GM18526 (cell line): Measurements from ENCODE around the gene CCIN.

ENCODE experiments used
- POLR2A ChIP-seq: IDR thresholded peaks from 3 replicates; pipeline ENCODE4 v1.6.1; 2011; ENCODE audit not compliant: insufficient read length; ENCODE audit errors: extremely low read depth

The CCIN gene

DNA sequence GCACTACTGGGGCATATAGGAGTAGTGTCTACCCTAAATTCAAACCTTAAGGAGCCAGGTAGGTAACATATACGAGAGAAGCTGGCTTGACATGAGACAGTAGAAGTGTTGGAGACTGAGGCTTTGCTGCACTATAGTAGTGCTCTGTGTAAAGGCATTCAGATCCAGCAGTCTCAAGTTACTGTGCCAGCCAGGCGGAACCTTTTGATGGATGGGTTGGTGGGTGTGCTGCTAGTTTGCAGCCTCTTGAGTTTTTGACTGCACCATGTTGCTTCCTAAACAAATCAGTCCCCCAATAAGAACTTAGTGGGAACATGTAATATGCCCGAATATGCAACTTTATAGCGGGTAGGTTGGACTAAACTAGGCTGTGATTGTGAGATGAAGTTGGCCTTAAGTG, 23.0 kb downstream of the CCIN start:
- no peak for TF ChIP-seq POLR2A

DNA sequence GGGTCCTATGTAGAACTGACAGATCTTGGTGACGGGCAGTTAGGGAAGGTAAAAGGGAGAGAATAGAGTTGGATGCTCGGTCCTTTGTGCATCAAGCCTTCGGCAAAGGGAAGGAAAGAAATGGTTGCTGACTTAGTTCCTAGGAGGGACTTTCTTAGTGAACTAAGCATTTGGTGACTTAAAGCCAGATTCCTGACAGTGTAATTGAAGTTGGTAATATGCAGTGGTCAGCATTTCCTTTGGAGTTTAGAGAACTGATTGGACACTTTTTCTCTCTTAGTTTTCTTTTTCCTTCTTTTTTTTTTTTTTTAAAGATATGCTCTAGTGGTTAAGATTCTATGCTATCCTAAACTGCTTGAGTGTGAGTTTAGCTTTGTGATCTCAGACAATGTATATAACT, 23.8 kb downstream of the CCIN start:
- no peak for TF ChIP-seq POLR2A

DNA sequence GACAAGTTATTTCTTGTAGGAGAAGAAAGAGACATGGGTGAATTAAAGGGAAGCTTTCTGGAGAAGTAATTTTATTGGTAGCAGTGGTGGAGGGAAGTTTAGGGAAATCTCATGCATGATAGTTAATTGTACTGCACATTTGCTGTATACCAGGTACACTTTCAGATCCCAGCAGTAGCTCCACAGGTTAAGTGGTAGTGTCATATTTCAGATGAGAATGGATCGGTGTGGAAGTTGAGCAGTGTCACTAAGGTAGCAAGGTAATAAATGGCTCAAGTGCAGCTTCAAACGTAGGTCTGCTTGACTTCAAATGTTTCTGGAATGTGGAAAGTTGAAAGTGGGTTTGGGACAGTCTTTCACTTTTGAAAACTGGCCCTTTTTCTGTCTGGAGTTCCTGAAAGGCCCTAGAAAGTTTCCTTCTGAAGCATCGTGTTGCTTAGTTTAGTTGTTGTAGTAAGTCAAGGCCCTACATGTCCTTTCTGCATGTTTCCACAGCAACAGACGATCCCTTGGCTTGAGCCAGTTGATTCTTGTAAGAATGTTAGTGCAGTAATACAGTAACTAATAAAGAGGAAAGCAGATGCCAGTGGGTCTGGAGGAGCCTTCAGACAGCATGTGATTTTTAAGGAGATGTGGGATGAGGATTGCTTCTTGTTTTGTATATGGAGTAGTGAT, 25.3 kb downstream of the CCIN start:
- TF ChIP-seq POLR2A: no peak

DNA sequence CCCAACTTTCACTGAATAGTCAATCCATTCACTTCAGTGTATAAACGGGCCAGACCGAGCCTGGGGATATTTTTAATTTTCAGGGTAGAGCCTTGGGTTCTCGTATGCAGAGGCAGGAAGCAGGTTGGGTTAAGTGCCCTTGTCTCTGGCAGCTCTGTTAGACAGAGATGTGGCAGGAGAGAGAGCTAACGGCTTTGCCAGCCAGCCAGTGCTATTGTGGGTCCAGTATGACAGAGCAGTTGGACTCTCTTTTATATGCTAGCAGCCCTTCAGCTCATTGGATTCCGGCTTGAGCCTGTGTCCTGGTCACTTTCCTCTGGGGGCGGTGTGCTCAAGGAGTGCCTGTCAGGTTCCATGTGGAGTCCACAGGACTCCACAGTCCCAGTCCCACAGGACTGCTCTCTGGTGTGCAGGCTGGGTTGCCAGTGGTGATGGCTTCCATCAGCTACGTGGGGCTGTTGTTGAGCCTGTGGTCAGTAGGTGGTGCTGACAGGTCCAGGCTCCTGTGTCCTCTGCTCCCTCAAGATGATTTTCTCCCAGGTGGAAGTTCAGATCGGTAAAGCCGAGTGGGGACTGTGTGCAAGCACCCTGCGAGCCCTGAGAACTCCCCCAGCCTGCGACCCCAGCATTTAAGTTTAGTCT, 35.8 kb downstream of the CCIN start:
- no peak for TF ChIP-seq POLR2A

DNA sequence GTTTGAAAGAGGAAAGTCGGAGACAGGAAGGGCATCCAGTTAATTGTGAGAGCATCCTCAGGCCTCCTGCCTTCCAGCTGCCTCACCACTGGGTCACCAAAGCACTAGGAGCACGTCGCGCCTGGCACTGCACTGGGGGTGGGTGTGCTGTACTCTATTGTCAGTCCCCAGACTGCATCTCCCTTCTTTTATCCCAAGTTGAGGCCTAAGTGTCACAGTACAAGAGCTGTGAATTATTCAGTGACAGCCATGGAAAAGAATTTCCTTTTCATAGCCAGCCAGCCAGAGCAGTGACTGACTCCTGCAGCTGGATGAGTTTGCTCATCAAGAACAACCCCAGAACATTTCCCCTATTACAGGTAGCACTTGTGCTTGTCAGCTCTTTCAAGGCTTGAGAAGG, 37.8 kb downstream of the CCIN start:
- no peak for TF ChIP-seq POLR2A

DNA sequence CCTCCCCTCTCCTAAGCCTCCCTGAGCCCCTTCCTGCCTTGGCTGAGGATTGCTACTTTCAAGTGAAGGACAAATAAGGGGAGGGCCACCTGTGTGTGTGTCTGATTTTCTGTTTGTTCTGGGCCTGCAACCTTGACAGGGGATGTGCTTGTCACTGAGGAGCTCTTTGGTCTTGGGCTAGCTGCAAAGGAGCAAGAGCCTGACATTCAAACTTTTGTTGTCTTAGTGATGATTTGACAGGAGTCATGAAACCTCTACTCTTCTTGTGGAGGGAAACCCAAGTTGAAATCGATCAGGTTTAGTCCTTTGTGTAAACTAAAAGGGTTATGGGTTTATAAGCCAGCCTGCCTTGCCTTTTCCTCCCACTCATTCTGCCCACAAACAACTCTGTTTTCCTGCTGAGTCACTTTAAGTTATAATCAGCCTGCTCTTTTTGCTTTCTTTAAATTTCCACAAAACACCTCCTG, 38.4 kb downstream of the CCIN start:
- TF ChIP-seq POLR2A: no peak

DNA sequence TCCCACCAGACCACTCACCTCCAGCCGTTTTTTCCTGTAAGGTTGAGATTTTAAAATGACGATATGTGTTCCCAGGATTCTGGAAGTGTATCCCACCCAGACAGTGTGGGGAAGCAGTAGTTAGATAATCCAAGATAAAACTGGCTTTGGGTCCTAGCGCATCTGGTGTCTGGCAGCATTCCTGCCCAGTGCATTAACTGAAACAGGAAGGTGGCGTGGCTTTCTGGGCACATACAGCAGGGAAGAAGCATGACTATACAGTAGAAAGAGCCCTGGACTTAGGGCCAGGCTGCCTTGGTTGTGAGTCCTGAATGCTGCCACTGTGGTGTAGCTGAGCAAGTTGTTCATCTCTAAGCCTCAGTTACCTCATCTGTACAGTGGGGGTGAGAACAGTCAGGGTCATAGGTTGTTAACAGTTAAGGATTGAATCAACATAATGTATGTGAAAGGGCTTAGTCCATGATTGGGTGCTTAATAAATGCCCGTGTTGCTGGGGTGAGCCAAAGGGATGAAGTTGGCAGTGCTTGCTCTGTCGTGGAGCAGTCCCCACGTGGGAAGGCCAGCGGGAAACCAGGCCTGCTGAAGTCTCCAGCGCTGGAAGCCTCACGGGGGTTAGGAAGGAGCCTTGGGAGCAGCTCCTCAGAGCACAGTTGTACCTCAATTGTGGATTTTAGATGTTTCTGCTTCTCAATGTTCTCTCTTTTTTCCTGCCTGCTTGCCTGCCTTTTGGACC, 39.5 kb downstream of the CCIN start:
- TF ChIP-seq POLR2A: no peak

DNA sequence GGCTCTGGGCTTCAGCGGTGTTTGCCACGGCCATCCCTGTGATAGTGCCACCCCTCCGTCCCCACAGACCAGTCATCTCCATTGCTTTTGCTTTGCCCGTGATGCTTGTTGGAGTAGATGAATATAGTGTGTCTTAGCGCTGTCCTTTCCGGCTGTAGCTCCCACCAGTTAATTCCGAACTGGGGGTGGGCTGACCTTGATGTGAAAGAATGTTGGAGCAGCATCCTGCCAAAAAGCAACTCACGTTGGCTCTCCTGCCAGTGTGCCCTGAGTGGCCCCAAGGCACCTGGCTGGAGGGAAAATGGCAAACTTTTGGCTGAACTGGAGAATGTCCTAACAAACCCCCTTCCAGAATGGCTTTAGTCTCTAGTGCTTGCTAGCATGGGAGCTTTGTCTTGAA, 41.5 kb downstream of the CCIN start:
- no peak for TF ChIP-seq POLR2A

DNA sequence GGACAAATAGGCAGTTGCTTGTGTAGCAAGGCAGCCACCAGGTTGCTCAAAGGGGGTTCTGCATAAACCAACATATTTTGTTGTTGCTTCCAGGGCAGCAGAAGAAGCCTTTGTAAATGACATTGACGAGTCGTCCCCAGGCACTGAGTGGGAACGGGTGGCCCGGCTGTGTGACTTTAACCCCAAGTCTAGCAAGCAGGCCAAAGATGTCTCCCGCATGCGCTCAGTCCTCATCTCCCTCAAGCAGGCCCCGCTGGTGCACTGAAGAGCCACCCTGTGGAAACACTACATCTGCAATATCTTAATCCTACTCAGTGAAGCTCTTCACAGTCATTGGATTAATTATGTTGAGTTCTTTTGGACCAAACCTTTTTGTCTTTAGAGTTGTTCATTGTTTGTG, 42.3 kb downstream of the CCIN start:
- TF ChIP-seq POLR2A: no peak

DNA sequence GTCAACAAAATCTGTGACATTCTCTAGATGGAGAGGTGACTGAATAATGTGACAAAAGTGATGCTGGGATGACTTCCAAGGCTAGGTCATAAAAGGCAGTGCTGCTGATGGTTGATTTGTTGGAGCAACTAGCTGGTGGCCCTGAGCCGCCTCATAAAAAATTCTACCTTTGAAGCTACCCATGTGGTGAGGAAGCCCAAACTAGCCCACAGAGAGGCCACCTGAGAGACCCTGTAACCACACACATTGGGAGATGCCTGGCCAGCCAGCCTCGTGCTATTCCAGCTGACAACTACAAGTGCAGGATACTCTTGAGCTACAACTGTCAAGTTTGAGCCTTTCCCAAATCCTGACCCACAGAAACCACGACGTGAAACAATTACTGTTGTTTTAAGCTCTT, 44.2 kb downstream of the CCIN start:
- TF ChIP-seq POLR2A: no peak

DNA sequence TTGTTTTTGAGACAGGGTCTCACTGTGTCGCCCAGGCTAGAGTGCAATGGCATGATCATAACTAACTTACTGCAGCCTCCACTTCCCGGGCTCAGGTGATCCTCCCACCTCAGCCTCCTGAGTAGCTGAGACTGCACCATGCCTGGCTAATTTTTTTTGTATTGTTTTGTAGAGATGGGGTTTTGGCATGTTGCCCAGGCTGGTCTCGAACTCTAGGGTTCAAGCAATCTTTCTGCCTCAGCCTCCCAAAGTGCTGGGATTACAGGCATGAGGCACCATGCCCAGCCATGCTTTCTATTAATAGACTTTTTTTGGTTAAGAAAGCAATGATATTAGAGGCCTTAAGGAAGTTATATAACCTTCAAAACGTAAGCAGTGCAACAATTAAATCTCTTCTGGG, 44.8 kb downstream of the CCIN start:
- no peak for TF ChIP-seq POLR2A

DNA sequence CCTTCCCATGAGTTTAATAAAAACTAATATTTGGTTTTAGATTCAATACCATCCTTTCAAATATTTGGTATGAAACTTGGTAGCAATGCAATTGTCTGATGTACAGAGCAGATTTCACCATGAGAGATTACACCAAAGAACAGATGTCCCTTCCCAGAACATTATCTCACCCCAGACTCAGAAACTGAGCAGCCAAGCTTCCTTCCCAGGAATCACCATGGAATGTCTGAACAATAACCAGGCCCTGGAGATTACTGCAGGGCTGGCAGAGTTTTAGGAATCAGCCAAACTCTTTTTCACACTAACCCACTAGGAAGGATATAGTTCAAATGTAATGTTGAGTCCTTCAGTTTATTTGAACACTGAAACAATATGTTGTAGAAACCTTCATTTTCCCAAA, 45.4 kb downstream of the CCIN start:
- no peak for TF ChIP-seq POLR2A

DNA sequence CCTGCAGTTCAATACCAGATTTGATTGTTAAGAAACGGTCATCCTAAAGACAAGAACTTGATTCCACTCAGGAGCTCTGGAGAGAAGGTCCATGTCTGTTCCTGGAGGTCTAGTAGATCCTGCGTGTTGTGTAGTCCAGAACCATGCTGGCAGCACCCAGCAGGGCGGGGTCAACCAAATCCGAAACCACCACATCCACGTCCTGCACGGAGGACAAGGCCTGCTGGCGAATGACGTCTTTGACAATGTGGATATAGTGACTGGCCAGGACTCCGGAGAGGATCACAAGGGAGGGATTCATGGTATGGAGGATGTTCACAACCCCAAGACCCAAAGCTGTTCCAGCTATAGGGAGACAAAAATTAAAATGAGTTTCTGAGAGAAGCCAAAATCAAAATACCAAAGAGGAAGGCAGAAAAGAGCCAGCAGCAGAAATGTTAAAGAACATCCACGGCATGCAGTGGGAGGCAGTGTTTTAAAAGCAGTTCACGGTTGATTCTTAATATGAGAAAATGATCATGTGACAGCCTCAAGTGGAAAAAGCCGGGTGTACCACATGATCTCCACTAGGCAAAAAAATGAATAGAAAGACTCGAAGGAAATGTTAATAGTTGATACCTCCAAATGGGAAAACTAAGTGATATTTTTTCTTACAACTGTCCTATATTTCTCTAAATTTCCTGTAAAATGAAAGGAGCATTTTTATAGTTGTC, 48.2 kb downstream of the CCIN start:
- TF ChIP-seq POLR2A: no peak

DNA sequence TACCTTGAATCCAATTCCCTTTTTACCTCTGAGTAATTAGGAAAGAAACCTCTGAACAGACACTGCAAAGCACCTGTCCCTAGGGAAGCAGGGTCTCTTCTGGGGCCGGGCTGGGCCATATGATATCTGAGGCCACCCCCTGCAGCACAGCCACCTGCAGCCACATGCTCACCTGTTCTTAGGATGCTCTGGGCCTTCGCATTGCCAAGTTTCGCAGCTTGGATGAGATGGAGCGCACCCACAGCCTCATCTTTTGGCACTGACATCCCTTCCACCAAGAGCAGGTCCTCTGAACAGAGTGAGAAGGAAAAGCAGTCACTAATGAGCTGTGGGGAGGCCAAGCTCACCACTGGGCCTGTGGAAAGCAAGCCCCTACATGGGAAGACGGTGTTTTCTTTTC, 48.8 kb downstream of the CCIN start:
- TF ChIP-seq POLR2A: no peak

DNA sequence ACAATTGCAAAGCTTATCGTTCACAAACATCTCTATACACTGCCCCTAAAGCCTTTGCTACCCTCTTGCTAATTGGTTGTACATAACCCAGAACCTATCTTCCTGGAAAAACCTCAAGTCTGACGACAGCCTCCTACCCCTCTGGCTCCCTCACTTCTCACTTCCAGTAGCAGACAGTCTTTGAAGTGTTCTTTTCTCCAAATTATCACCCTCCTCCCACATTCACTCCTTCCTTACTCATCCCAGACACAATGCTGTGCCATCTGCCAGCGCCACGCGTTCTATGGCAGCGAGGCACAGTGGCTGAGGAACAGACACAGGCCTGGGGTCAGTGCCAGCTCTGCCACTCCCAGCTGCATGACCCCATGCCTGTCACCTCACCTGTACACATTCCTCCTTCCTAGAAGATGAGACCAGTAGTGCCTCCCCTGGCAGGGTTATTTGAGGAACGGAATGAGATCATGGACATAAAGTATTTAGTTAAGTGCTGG, 49.3 kb downstream of the CCIN start:
- TF ChIP-seq POLR2A: no peak
